ENCODE measurements around the gene PARN. TPM values are rescaled to one million over a fixed set of nuclear protein-coding genes. Genes with fewer than 3 reads are reported as not detected.

PARN gene
- total and polyA plus RNA-seq, 2 experiments from 2014 or later, result 32.5 to 61.3 TPM

GRCh38 chr16:14528306-14528705, 101.8 kb downstream of the PARN start (continued):
- TF ChIP-seq CTCF (conservative IDR thresholded peaks at IDR 0.05; ENCODE audit: low read depth in 2 of 2), result no peak
- TF ChIP-seq EZH2phosphoT487 (IDR thresholded peaks at IDR 0.05; ENCODE audit: unreplicated experiment), result no peak
- no peak for TF ChIP-seq REST (IDR thresholded peaks at IDR 0.05; ENCODE audit: unreplicated experiment)
- no peak for TF ChIP-seq CREB1 (CRISPR knock-in tag; IDR thresholded peaks at IDR 0.05; ENCODE audit: low read depth)

GRCh38 chr16:14527411-14528044, 102.5 kb downstream of the PARN start:
- DNase-seq (ENCODE audit: low spot score) (no peak), ATAC-seq (no peak)
- no peaks in the 10 kb centered on the region for H3K27me3 ChIP-seq (ENCODE audit: insufficient read depth)
- H3K79me2 ChIP-seq (replicated peaks; ENCODE audit: insufficient read depth), result no peaks in the 10 kb centered on the region; the same call in 1 of the 2 replicates
- peaks cover 7% of the 10 kb centered on the region; the same call in 2 of the 3 replicates for H3K36me3 Mint-ChIP-seq (ENCODE audit: low read depth)
- H3F3A ChIP-seq (replicated peaks; ENCODE audit: low read depth), result no peaks in the 10 kb centered on the region
- H3K4me1 Mint-ChIP-seq, result peaks cover 53% of the 10 kb centered on the region
- no peaks in the 10 kb centered on the region for H3K27me3 Mint-ChIP-seq (ENCODE audit: insufficient read depth, low read depth, poor library complexity)
- no peak overlapping the region for H3K4me3 Mint-ChIP-seq
- H3K4me2 ChIP-seq, result 0 out of 2 replicates have a peak overlapping the region, but pooled peaks have one; percentile 59
- H3K9me3 Mint-ChIP-seq, result no peaks in the 10 kb centered on the region; the same call in 2 of the 3 replicates
- no peak overlapping the region for H2AFZ ChIP-seq
- H3K9me2 ChIP-seq (ENCODE audit: insufficient read depth), result no peaks in the 10 kb centered on the region
- H3K4me1 ChIP-seq (ENCODE audit: insufficient read depth), result peaks cover 47% of the 10 kb centered on the region
- H3K36me3 ChIP-seq (ENCODE audit: insufficient read depth), result no peaks in the 10 kb centered on the region
- no peak overlapping the region for H3K4me3 ChIP-seq
- peak overlapping the region; percentile 12 for H3K27ac ChIP-seq (ENCODE audit: low read depth)
- no peaks in the 10 kb centered on the region for H4K20me1 ChIP-seq (replicated peaks; ENCODE audit: insufficient read depth)
- peak overlapping the region; percentile 81 for H3K27ac Mint-ChIP-seq
- no peak for TF ChIP-seq ZNF114 (CRISPR knock-in tag; IDR thresholded peaks at IDR 0.05)
- TF ChIP-seq EZH2phosphoT487 (IDR thresholded peaks at IDR 0.05; ENCODE audit: unreplicated experiment), result no peak
- no peak for TF ChIP-seq POLR2AphosphoS5 (IDR thresholded peaks at IDR 0.05; ENCODE audit: low read depth)
- TF ChIP-seq REST (IDR thresholded peaks at IDR 0.05; ENCODE audit: unreplicated experiment), result no peak
- TF ChIP-seq CREB1 (CRISPR knock-in tag; IDR thresholded peaks at IDR 0.05; ENCODE audit: low read depth), result no peak
- TF ChIP-seq EZH2 (IDR thresholded peaks at IDR 0.05; ENCODE audit: low read depth, unreplicated experiment), result no peak
- TF ChIP-seq STAT1 (IDR thresholded peaks at IDR 0.05; ENCODE audit: unreplicated experiment), result no peak

Data from GM23338 (cell line).